Stomach smooth muscle (tissue), 2 donors: ENCODE measurements around the gene GNPTAB.

ENCODE experiments used
- H3K27ac ChIP-seq: one replicate; pipeline ENCODE4 v1.7.0; 2013; ENCODE audit warnings: mild to moderate bottlenecking, low read length, inconsistent platforms
- H3K27me3 ChIP-seq, 2 donors: one replicate each; pipeline ENCODE4 v1.7.0; 2013; ENCODE audit warnings: low read length in 2 of 2; ENCODE audit not compliant: insufficient read depth in 2 of 2, control insufficient read depth in 1 of 2
- H3K36me3 ChIP-seq, 2 donors: one replicate each; pipeline ENCODE4 v1.7.0; 2013; ENCODE audit warnings: low read length in 2 of 2; ENCODE audit not compliant: control insufficient read depth in 2 of 2, insufficient read depth in 2 of 2
- H3K4me1 ChIP-seq: one replicate; pipeline ENCODE4 v1.7.0; 2013; ENCODE audit warnings: low read length; ENCODE audit not compliant: control insufficient read depth, insufficient read depth
- H3K4me3 ChIP-seq, 2 donors: one replicate each; pipeline ENCODE4 v1.7.0; 2013; ENCODE audit warnings: low read length in 2 of 2
- H3K9ac ChIP-seq, 2 donors: one replicate each; pipeline ENCODE4 v1.7.0; 2013; ENCODE audit warnings: low read length in 2 of 2, mild to moderate bottlenecking in 1 of 2
- H3K9me3 ChIP-seq, 2 donors: one replicate each; pipeline ENCODE4 v1.7.0; 2013; ENCODE audit warnings: low read length in 2 of 2; ENCODE audit not compliant: control insufficient read depth in 2 of 2
- donor health status: healthy.
- donor health status: Pancreatic carcinoma.

The GNPTAB gene

GRCh38 chr12:101750152-101750551 is 80.6 kb downstream of the GNPTAB start:
- H3K4me3 ChIP-seq = no peak overlapping the region
- peaks cover 27 to 40% of the 10 kb centered on the region in 2 donors for H3K36me3 ChIP-seq
- no peak overlapping the region for H3K27ac ChIP-seq
- no peaks in the 10 kb centered on the region for H3K9me3 ChIP-seq
- no peaks in the 10 kb centered on the region for H3K27me3 ChIP-seq
- H3K4me1 ChIP-seq = no peaks in the 10 kb centered on the region
- no peak overlapping the region for H3K9ac ChIP-seq

- Histone ChIP-seq H3K27ac (no peak overlapping the region), H3K36me3 (peaks cover 27 to 44% of the 10 kb centered on the region in 2 donors), H3K9me3 (no peaks in the 10 kb centered on the region), H3K9ac (no peak overlapping the region), H3K4me1 (no peaks in the 10 kb centered on the region), H3K4me3 (no peak overlapping the region), H3K27me3 (no peaks in the 10 kb centered on the region)
Observed at GRCh38 chr12:101749657-101750056, 81.1 kb downstream of the GNPTAB start.

- H3K4me1 ChIP-seq = no peaks in the 10 kb centered on the region
- H3K27me3 ChIP-seq = no peaks in the 10 kb centered on the region
- H3K36me3 ChIP-seq = peaks cover 29 to 50% of the 10 kb centered on the region in 2 donors
- H3K9me3 ChIP-seq = no peaks in the 10 kb centered on the region
- no peak overlapping the region for H3K27ac ChIP-seq
- no peak overlapping the region for H3K4me3 ChIP-seq
- no peak overlapping the region for H3K9ac ChIP-seq
Observed at GRCh38 chr12:101748907-101749306, 81.9 kb downstream of the GNPTAB start.

GRCh38 chr12:101747697-101748096 is 83.1 kb downstream of the GNPTAB start:
- no peaks in the 10 kb centered on the region for H3K4me1 ChIP-seq
- no peak overlapping the region for H3K27ac ChIP-seq
- H3K4me3 ChIP-seq = no peak overlapping the region
- H3K9me3 ChIP-seq = no peaks in the 10 kb centered on the region
- H3K9ac ChIP-seq = no peak overlapping the region
- H3K36me3 ChIP-seq = peaks cover 32 to 46% of the 10 kb centered on the region in 2 donors
- H3K27me3 ChIP-seq = no peaks in the 10 kb centered on the region

- Histone ChIP-seq H3K36me3 (peaks cover 32 to 47% of the 10 kb centered on the region in 2 donors), H3K4me1 (no peaks in the 10 kb centered on the region), H3K27ac (no peak overlapping the region), H3K9me3 (no peaks in the 10 kb centered on the region), H3K9ac (no peak overlapping the region), H3K27me3 (no peaks in the 10 kb centered on the region), H3K4me3 (no peak overlapping the region)
Observed at GRCh38 chr12:101746661-101747060, 84.1 kb downstream of the GNPTAB start.

GRCh38 chr12:101746196-101746595 is 84.6 kb downstream of the GNPTAB start:
- H3K27me3 ChIP-seq = no peaks in the 10 kb centered on the region
- H3K4me1 ChIP-seq = no peaks in the 10 kb centered on the region
- no peaks in the 10 kb centered on the region for H3K9me3 ChIP-seq
- no peak overlapping the region for H3K27ac ChIP-seq
- no peak overlapping the region for H3K4me3 ChIP-seq
- peaks cover 32 to 42% of the 10 kb centered on the region in 2 donors for H3K36me3 ChIP-seq
- H3K9ac ChIP-seq = no peak overlapping the region

GRCh38 chr12:101745481-101745880 is 85.3 kb downstream of the GNPTAB start:
- no peak overlapping the region for H3K27ac ChIP-seq
- H3K4me1 ChIP-seq = no peaks in the 10 kb centered on the region
- H3K4me3 ChIP-seq = no peak overlapping the region
- H3K9me3 ChIP-seq = no peaks in the 10 kb centered on the region
- peaks cover 32 to 40% of the 10 kb centered on the region in 2 donors for H3K36me3 ChIP-seq
- no peaks in the 10 kb centered on the region for H3K27me3 ChIP-seq
- no peak overlapping the region for H3K9ac ChIP-seq

- H3K27ac ChIP-seq = no peak overlapping the region
- peaks cover 30 to 37% of the 10 kb centered on the region in 2 donors for H3K36me3 ChIP-seq
- no peaks in the 10 kb centered on the region for H3K27me3 ChIP-seq
Observed at GRCh38 chr12:101743724-101744472, 86.9 kb downstream of the GNPTAB start.

GRCh38 chr12:101743242-101743641 is 87.5 kb downstream of the GNPTAB start:
- H3K9me3 ChIP-seq = no peaks in the 10 kb centered on the region
- H3K36me3 ChIP-seq = peaks cover 28 to 33% of the 10 kb centered on the region in 2 donors
- no peaks in the 10 kb centered on the region for H3K4me1 ChIP-seq
- no peak overlapping the region for H3K27ac ChIP-seq
- H3K27me3 ChIP-seq = no peaks in the 10 kb centered on the region
- no peak overlapping the region for H3K4me3 ChIP-seq
- no peak overlapping the region for H3K9ac ChIP-seq

More at GRCh38 chr12:101743724-101744472, 86.9 kb downstream of the GNPTAB start:
- Histone ChIP-seq H3K4me3 (no peak overlapping the region), H3K4me1 (no peaks in the 10 kb centered on the region), H3K9me3 (no peaks in the 10 kb centered on the region), H3K9ac (no peak overlapping the region)

GRCh38 chr12:101740980-101741379 is 89.8 kb downstream of the GNPTAB start:
- Histone ChIP-seq H3K4me1 (no peaks in the 10 kb centered on the region), H3K27me3 (no peaks in the 10 kb centered on the region), H3K27ac (no peak overlapping the region), H3K4me3 (no peak overlapping the region), H3K36me3 (peaks cover 19 to 29% of the 10 kb centered on the region in 2 donors), H3K9me3 (no peaks in the 10 kb centered on the region), H3K9ac (no peak overlapping the region)

- Histone ChIP-seq H3K4me1 (no peaks in the 10 kb centered on the region), H3K27ac (no peak overlapping the region), H3K9ac (no peak overlapping the region), H3K9me3 (no peaks in the 10 kb centered on the region), H3K27me3 (no peaks in the 10 kb centered on the region), H3K4me3 (no peak overlapping the region), H3K36me3 (peaks cover 17 to 28% of the 10 kb centered on the region in 2 donors)
Observed at GRCh38 chr12:101740566-101740965, 90.2 kb downstream of the GNPTAB start.
